T-helper 1 cell treated with Interleukin-12 subunit alpha and Interleukin-12 subunit beta and Interleukin-4 antibody, amounts not matched to agents 30 ng/mL and 1 ng/mL, for 36 hours (primary cell): ENCODE data around the gene RPAP3. TPM values are rescaled to one million over a fixed set of nuclear protein-coding genes. Genes with fewer than 3 reads are reported as not detected.

ENCODE experiments used
- intact Hi-C: fragments of 100-400 bp; cut with micrococcal nuclease; formaldehyde crosslinking; loops from one replicate; pipeline ENCODE4 v1.15.1; 2024
- total RNA-seq: library from RNA; stranded (reverse); gene quantifications from 2 replicates; pipeline ENCODE4 v1.2.3, GENCODE V29; 2022

RPAP3 gene
- total RNA-seq, 1 donor from 2014 or later, result 44.8 TPM

GRCh38 chr12:47743311-47743860, 37.6 kb upstream of the RPAP3 start:
- intact Hi-C loops, result loop anchor here (2.0 kb wide), 1 partner anchor 61 kb away; no protein-coding TSS in a partner anchor

GRCh38 chr12:47742253-47742825, 36.5 kb upstream of the RPAP3 start:
- intact Hi-C loops, result loop anchor here (1.0 to 2.0 kb wide), 9 partner anchors 17 to 425 kb away; partner anchors contain the start of gene TMEM106C

- intact Hi-C loops, result no loop called here
Measured at GRCh38 chr12:47741340-47741703, 35.5 kb upstream of the RPAP3 start.

- intact Hi-C loops, result no loop called here
Measured at GRCh38 chr12:47740606-47741339, 34.9 kb upstream of the RPAP3 start.

GRCh38 chr12:47739979-47740378, 34.1 kb upstream of the RPAP3 start:
- intact Hi-C loops, result no loop called here

- intact Hi-C loops, result no loop called here
Measured at GRCh38 chr12:47739297-47739696, 33.5 kb upstream of the RPAP3 start.

- intact Hi-C loops, result no loop called here
Measured at GRCh38 chr12:47737936-47738594, 32.2 kb upstream of the RPAP3 start.

GRCh38 chr12:47736877-47737676, 31.2 kb upstream of the RPAP3 start:
- intact Hi-C loops, result no loop called here

GRCh38 chr12:47736216-47736615, 30.4 kb upstream of the RPAP3 start:
- intact Hi-C loops, result no loop called here

- intact Hi-C loops, result no loop called here
Measured at GRCh38 chr12:47735649-47736048, 29.8 kb upstream of the RPAP3 start.

GRCh38 chr12:47734725-47735480, 29.1 kb upstream of the RPAP3 start:
- intact Hi-C loops, result no loop called here

- intact Hi-C loops, result no loop called here
Measured at GRCh38 chr12:47733142-47733541, 27.3 kb upstream of the RPAP3 start.

- intact Hi-C loops, result no loop called here
Measured at GRCh38 chr12:47732504-47732903, 26.7 kb upstream of the RPAP3 start.

GRCh38 chr12:47731723-47732122, 25.9 kb upstream of the RPAP3 start:
- intact Hi-C loops, result no loop called here

- intact Hi-C loops, result no loop called here
Measured at GRCh38 chr12:47730341-47730744, 24.5 kb upstream of the RPAP3 start.

GRCh38 chr12:47729233-47729632, 23.4 kb upstream of the RPAP3 start:
- intact Hi-C loops, result no loop called here

- intact Hi-C loops, result no loop called here
Measured at GRCh38 chr12:47725893-47726292, 20.1 kb upstream of the RPAP3 start.

- intact Hi-C loops, result no loop called here
Measured at GRCh38 chr12:47725091-47725772, 19.4 kb upstream of the RPAP3 start, which contains the start of gene ENDOU. Gene ENDOU, minus strand, starts transcription at chr12:47725490. Its CDS starts 77 bp downstream, at chr12:47725413.

GRCh38 chr12:47722941-47723631, 17.3 kb upstream of the RPAP3 start:
- intact Hi-C loops, result no loop called here
